ENCODE data around the gene STIP1.

GRCh38 chr11:64231546-64231945 lies 45.6 kb downstream of the STIP1 start:
- TF ChIP-seq CTCF (IDR thresholded peaks at IDR 0.05) (no peak), EZH2 (IDR thresholded peaks at IDR 0.05) (no peak), EZH2phosphoT487 (IDR thresholded peaks at IDR 0.05) (no peak)
